ENCODE measurements around the gene COX5B.
"Not testable (repeated sequence)": the region's sequence is repeated elsewhere in the genome, so short reads cannot be mapped to it uniquely, and the experiment has no call there.

Gene COX5B, protein sequence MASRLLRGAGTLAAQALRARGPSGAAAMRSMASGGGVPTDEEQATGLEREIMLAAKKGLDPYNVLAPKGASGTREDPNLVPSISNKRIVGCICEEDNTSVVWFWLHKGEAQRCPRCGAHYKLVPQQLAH

DNA sequence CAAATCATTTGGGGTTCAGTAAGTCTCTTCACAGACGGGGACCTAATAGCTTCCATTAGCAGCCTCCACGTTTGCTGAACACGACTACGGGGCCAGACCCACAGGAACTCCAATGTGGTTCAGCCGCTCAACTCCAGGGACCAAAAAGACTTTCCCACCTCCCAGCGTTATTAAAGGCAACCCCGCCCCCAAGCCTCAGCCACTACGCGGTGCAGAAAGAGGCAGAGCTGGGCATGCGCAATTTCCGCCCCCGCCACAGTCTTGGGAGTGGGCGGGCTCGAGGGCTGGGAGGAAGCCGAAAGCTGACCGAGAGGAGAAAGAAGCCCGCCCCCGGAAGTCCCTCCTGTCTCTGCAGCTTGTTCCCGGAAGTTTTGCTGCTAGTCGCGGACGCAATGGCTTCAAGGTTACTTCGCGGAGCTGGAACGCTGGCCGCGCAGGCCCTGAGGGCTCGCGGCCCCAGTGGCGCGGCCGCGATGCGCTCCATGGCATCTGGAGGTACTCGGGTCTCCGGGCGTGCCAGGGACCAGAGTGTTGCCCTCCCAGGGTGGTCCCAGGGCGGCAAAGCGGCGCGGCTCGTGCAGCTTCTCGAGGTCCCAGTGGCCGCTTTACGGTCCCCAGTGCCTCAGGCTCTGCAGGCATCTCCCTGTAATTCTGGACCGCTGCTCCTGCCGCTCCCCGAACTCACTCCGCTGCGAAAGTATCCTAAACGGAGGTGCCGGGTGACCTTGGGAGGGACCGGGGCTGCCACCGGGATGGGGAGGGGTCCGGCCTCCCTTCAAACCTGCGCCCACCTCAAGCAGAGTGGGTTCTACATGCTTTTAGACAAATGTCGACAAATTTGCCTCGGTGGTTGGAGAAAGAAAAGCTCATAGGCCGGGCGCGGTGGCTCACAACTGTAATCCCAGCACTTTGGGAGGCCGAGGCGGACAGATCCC is at the start of gene COX5B:
Gene COX5B, plus strand, starts transcription at position 368 of the 935 bp plus-strand sequence. Its CDS starts 25 bp downstream, at position 393.
- peak; percentile 99 for DNase-seq (ENCODE audit: low read depth)

DNA sequence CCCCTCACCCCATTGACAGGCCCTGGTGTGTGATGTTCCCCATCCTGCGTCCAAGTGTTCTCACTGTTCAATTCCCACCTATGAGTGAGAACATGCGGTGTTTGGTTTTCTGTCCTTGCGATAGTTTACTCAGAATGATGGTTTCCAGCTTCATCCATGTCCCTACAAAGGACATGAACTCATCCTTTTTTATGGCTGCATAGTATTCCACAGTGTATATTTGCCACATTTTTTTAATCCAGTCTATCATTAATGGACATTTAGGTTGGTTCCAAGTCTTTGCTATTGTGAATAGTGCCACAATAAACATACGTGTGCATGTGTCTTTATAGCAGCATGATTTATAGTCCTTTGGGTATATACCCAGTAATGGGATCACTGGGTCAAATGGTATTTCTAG is 49.7 kb upstream of the COX5B start:
- not testable (repeated sequence) for DNase-seq (ENCODE audit: low read depth)

DNA sequence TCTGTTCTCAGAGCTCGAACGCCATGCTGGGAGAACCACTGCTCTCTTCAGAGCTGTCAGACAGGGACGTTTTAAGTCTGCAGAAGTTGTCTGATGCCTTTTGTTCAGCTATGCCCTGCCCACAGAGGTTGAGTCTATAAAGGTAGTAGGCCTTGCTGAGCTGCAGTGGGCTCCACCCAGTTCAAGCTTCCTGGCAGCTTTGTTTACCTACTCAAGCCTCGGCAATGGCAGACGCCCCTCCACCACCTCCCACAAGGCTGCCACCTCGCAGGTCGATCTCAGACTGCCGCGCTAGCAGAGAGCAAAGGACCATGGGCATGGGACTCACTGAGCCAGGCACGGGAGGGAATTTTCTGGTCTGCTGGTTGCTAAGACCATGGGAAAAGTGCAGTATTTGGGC is 44.3 kb upstream of the COX5B start:
- not testable (repeated sequence) for DNase-seq (ENCODE audit: low read depth)

DNA sequence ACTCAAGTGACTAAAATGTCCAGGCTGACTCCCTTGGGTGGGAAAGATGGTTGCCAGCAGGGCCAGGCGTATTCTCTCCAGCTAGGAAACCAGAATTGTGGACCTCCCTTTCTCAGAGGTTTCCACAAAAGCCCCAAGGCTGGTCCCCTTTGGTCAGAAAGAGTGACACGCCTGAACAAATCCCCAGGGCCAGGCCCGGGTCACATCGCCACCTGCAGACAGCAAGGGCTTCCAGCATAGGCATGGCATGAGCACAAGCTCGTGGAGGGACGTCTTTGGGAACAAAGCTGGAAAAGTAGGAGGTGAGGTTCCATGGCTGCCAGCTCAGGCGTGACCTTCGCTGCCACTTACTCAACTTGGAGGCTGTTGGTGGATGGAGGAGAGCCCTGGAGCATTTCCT is 40.8 kb upstream of the COX5B start:
- DNase-seq (ENCODE audit: low read depth): not testable (repeated sequence)

DNA sequence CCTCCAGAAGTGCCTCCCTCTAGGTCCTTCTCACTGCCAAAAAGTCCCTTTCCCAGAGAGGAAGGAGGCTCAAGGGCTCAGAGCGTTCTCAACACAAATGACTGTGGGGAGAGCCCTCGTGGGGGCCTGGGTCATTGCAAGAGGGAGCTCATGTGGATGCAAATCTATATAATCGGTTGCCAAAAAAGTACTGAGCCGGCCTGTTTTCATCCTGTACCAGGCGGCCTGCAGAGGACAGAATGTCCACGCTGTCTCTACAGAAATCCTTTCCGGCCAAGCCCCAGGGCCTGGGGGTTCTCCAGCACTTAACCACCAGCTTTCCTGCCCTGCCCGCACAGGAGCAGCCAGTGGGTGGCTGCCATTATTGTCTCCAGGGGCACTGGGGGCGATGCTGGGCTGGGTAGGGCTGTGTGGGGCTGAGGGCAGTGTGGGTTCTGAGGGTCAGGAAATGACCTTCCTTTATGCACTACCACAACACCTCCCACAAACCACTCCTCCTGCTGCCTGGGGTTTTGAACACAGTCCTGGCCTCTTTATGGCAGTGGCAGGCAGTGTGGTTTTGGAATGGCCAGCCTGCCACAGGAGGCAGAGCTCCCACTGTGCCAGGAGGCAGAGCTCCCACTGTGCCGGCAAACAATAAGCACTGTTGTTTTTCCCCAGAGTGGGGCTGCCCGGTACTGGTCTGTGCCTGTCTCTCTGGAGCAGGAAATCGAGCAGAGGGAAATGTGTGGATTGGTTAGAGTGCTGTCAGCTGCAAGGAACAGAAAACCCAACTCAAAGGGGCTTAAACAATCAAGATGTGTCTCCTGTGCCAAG is 40.1 kb upstream of the COX5B start:
- DNase-seq (ENCODE audit: low read depth): not testable (repeated sequence)

DNA sequence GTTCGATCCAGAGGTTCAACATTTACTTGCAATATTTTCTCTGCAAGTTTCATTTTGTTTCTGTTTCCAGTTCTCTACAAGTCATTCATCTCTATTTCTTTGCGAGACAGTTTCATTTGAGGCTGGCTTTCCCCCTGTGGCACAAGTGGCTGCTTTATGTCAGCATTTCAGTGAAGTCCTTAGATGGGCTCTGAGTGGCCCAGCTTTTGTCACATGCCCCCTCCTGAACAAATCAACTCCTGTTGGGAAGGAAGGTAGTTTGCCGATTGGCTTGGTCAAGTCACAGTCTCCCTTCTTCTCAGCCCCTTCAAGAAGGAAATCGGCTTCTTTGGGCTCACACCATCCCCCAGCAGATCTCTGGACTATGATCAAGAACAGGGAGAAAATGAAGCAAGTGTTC is 37.1 kb upstream of the COX5B start:
- not testable (repeated sequence) for DNase-seq (ENCODE audit: low read depth)

DNA sequence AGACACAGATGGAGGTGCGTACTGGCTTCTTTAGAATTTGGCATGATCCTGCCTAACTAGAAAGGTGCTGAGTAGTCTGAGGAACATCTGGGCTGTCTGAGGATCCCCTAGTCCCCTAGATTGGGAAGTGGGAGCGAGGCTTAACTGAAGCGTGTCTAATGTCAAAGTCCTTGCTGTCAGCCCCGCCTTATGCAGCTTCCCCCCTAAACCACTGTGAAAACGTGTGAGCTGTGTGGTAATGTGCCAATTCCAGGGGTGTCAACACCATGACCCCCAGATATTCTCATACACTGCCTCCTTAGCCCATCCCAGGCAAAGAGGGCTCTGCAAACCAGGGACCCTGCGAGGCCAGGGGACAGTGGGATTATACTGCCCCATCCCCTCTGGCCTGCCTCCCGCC is 34.0 kb upstream of the COX5B start:
- not testable (repeated sequence) for DNase-seq (ENCODE audit: low read depth)

DNA sequence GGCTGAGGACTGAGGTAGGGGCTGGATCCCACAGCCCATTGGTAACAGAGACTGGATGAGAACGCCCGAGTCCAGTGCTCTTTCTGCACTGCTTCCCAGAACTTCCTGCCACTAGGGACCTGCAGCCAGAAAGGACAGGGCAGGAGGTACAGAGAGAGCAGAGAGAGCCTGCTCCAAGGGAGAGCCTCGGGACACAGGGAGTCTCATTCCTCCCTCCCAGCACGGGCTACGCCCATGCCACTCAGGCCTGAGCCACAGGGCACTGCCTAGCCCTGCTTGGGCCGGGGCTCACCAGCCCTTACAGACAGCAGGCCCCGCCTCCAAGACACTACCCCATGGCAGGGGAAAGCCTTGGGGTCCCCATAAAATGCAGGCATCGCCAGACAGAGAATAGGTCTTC is 30.1 kb upstream of the COX5B start:
- not testable (repeated sequence) for DNase-seq (ENCODE audit: low read depth)

DNA sequence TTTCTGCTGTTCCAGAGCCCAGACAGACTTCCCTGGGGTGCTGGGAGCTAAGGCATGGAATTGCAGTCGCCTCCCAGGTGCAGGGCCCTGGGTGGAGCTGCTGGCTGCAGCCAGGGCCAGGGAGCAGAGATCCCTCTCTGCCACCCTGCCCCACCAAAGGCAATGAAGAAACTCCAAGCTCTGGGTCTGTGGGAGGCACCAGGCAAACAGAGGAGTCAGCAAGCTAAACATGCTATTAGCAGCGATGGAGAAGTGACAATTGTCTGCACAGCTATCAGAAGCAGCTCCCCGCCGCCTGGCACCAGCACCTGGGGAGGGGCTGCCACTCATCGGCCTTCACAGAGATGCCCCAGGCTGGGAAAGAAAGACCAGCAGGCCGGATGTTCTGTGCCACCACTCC is 28.0 kb upstream of the COX5B start:
- DNase-seq (ENCODE audit: low read depth): no peak

DNA sequence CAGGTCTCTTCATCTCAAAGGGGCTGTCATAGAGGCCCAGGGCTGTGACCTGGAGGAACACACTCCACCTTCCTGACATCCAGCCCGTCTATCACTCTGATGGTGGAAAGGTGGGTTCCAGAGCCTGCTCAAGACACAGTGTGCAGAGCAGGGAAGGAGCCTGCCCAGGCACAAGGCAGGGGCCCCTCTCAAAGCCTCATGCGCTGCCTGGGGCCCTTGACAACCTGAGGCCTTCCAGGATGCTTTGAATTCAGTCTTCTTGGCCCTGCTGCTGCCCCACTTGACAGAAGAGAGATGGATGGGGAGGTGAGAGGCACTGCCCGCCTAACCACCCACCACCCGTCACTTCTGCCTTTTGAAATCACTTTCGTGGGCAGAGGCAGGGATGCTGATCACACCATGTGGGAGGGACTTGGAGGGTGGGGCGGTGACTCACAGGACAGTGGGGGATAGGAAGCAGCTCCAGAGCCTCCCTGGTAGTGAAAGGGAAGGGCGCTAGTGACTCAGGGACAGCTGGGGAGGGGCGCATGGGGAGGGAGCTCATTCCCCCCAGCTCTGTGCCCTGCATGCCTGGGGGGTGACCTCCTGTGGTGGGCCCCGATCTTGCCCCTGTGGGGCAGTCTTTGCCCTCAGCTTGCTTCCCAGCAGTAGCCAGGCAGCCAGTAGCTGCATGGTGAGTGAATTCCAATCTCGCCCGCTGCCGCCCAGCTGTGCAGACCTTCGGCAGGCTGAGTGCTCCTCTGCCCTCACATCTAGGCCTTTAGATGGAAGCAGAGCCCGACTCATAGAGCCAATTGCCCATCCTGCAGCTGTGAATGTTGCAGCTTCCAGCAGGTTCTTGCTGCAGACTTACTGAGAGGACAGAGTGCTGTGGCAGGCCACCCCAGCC is 26.7 kb upstream of the COX5B start:
- not testable (repeated sequence) for DNase-seq (ENCODE audit: low read depth)

DNA sequence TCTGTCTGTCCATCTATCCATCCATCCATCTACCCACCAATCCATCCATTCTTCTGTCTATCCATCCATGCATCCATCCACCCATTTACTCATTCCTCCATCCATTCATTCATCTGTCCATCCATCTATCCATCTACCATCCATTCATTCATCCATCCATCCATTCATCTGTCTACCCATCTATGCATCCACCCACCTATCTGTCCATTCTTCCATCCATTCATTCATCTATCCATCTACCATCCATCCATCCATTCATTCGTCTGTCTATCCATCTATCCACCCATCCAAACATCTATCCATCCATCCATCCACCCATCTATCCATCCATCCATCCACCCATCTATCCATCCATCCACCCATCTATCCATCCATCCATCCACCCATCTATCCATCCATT is 25.4 kb upstream of the COX5B start:
- DNase-seq (ENCODE audit: low read depth): not testable (repeated sequence)

DNA sequence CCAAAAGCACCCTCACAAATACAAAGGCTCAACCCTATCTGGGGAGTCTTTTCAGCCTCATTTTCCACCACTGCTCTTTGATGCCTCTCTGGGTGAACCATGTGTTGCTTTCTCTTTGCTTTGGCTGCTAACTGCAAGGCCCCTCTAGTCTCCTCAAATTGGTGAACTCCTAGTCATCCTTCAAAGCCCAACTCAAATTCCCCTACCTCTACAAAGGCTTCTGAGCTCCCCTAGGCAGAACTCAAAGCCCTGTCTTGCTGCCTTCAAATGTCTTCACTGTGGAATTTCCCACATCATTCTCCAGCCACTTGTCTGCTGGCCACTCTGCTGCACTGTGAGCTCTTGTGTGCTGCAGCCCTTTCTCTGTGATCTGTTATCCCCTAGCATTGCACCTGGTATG is 22.9 kb upstream of the COX5B start:
- not testable (repeated sequence) for DNase-seq (ENCODE audit: low read depth)

DNA sequence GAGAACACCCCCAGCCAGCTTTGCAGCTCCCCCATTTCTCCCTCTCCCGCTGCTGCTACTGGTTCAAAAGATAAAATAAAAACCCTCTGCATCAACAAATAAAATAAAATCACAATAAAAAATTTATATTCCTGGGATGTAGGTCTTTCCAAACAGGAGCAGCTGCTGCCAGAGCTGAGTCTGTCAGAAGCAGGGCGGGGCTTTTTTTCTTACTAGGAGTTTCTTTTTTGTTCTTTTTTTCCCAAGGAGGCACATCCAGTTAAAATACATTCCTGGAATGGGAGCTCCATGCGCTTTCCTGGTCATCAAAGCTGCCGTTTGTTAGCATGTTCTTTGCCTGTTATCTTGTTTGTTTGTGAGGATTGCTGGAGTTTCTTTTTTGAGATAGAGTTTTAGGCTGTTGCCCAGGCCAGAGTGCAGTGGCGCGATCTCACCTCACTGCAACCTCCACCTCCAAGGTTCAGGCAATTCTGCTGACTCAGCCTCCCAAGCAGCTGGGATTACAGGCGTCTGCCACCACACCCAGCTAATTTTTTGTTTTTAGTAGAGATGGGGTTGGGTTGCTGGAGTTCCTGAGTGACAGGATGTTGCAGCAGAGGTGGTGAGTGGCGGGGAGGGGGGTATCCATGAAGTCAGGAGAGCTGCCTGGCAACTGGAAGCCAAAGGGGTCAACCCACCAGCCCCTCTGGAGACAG is 20.4 kb upstream of the COX5B start:
- not testable (repeated sequence) for DNase-seq (ENCODE audit: low read depth)

DNA sequence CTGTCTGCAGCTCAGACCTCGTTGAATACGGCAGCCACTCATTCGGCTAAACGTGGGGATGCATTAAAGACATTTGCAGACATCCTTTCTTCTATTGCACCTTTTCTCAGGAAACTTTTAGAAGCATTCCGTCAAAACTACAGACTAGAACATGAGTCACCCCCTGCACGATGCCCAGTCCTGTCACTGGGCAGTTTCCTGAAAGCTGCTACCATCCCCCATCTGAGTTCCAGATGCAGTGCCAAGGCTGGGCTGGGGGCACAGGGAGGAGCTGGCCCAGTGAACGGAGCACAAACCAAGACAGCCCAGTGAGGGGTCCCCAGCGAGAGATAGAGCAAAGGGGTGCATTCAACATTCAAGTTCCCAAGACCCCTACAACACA is 19.8 kb upstream of the COX5B start:
- DNase-seq (ENCODE audit: low read depth): not testable (repeated sequence)

DNA sequence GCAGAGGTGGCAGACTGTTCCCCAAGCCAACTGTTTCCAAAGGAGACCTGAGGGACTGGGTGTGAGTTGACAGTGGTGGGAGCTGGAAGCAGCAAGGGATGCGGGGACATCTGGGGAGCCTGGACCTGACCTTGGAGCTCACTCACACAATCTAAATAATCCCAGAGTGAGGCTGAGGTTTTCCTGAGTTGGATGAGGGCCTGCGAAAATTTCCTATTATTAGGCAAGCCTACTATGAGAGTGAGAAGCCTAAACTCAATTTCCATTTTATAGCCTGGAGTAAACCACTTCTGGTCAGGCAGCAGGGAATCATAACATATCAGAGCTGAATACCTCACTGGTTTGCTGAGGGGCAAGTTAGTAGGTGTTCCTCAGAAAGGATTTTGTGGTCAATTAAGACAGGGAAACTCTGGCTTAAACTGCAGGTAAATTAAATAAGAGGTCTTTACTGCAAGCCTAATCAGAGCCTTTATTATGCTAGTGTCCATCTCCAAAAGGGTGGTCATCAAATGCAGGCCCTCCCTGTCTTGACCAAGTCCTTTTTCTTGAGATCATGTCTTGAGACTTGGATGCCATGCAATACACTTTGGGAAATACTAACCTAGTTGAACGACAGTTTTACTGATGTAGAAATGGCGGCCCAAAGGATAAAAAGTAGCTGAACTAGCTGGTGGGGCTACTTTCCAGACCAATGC is 1.7 kb upstream of the COX5B start:
- DNase-seq (ENCODE audit: low read depth): no peak

DNA sequence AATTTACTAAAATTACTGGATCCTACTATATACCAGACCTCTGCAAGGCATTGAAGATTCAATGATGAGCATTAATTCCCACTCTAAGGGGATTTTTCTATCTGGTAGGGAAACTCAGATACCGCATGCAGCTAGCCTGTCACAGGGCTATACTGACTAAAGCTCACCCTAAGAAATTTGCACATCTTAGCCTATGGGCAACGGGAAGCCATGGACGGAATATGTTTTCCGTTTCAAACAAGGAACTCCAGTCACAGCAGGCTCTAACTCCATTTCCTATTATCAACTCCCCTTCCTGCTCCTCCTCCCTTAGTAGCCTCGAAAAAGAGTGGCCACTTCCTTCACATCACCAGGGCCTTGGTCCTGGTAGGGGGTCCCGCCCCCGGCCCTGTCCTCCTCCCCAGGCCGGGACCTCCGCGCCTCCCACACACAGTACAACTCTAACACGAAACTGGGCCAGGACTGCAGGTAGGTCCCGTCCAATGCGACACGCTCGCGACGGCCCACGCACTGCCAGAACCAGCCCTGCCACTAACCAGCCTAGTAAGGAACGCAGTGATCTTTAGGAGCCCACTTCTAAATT is 659 bp upstream of the COX5B start:
- no peak for DNase-seq (ENCODE audit: low read depth)

DNA sequence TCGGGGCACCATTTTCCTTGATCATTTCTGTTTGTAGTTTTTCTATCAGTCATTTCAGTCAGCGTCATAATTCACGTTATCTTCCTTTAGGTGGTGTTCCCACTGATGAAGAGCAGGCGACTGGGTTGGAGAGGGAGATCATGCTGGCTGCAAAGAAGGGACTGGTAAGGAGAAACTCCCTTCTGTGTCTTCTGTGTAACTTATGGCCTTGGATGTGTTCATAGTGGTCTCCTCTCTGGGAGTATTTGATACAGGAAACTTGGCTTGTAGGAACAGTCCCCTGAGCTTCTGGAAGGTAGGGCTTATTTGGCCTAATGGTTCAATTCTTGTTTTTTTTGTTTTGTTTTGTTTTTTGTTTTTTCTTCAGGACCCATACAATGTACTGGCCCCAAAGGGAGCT is 1.1 kb downstream of the COX5B start:
- no peak for DNase-seq (ENCODE audit: low read depth)

DNA sequence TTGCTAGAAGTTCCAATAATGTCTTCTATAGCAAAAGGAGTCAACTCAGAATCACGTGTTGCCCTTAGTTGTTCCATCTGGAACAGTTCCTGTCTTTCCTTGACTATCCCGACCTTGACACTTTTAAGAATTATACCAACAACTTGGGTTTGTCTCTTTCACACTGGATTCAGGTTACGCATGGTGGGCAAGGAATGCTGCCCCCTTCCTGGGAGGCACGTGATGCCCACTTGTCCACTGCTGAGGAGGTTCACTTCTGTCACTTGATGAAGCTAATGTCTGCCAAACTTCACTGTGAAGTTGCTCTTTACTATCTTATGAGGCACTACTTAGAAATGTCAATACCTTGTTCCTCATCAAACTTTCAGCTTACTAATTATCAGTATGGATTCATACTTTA is 5.3 kb downstream of the COX5B start:
- DNase-seq (ENCODE audit: low read depth): no peak

DNA sequence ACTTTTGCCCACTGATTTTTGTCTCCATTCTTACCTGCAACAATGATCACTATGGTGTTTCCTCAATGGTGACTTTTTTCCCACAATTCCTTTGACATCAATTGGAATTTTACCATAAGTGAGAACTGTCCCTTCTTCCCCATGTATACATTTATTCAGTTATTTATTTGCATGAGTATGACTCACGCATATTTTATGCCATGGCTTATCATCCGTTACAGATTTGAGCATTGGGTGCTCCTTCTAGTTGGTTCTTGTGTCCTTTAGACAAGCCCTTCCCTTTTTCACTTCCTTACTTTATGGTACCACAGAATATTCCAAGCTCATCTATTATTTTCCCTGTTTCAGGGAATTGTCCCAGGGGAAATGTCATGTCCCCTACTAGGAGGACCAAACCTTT is 7.6 kb downstream of the COX5B start:
- no peak for DNase-seq (ENCODE audit: low read depth)

DNA sequence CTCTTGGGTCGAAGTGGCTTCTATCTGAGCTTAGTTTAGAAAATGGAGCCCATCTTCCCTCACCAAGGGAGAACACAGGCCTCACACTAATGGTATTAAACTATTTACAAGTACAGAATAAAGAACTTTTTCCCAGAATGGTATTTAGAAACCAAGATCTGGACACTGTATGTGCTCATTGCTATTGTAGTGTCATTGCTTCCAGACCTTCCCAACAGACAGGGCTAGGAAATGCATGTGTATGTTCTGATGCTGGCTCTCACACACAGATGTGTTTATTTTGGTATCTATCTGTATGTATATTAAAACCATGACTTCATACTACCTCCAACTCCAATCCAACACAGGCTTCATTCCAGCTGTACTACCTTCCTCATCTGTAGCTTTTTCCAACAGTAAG is 8.0 kb downstream of the COX5B start:
- no peak for DNase-seq (ENCODE audit: low read depth)
